ENCODE measurements around the gene MBD3L5. TPM values are rescaled to one million over a fixed set of nuclear protein-coding genes. Genes with fewer than 3 reads are reported as not detected.
"Not testable (repeated sequence)": the region's sequence is repeated elsewhere in the genome, so short reads cannot be mapped to it uniquely, and the experiment has no call there.

MBD3L5 gene
- total RNA-seq, 1 experiment from 2014 or later = not detected

- intact Hi-C loops (cut with micrococcal nuclease; ENCODE audit: unreplicated experiment); H3K27ac ChIP-seq (ENCODE audit: low read length); POLR2A ChIA-PET; DNase-seq (ENCODE audit: low read depth, low spot score); ATAC-seq; BruUV-seq (replicated peaks); H3K36me3 ChIP-seq (ENCODE audit: control insufficient read depth, insufficient read depth, low read length); H3K27me3 ChIP-seq (ENCODE audit: control insufficient read depth, insufficient read depth, low read length); H3K4me1 ChIP-seq (ENCODE audit: control insufficient read depth, insufficient read depth, low read length); in situ Hi-C loops (cut with HindIII; ENCODE audit: low pct_unique_long_range_greater_than_20kb, low sequenced_read_pairs); H3K9me3 ChIP-seq (ENCODE audit: control insufficient read depth, insufficient read depth, low read depth, low read length); H3K4me3 ChIP-seq (ENCODE audit: low read depth in 2 of 2, low read length in 2 of 2); CTCF ChIA-PET: not testable (repeated sequence)
Observed at GRCh38 chr19:7059977-7060376, 29.6 kb downstream of the MBD3L5 start.

- intact Hi-C loops (cut with micrococcal nuclease; ENCODE audit: unreplicated experiment) = no loop called here
- in situ Hi-C loops (cut with HindIII; ENCODE audit: low pct_unique_long_range_greater_than_20kb, low sequenced_read_pairs) = no loop called here
- H3K4me1 ChIP-seq (ENCODE audit: control insufficient read depth, insufficient read depth, low read length) = no peaks in the 10 kb centered on the region
- H3K27ac ChIP-seq (ENCODE audit: low read length) = no peak overlapping the region
- CTCF ChIA-PET = no interaction called here
- DNase-seq (ENCODE audit: low read depth, low spot score) = no peak
- no peak for ATAC-seq
- POLR2A ChIA-PET = no interaction called here
- H3K27me3 ChIP-seq (ENCODE audit: control insufficient read depth, insufficient read depth, low read length) = no peaks in the 10 kb centered on the region
- no peak overlapping the region for H3K4me3 ChIP-seq (ENCODE audit: low read depth in 2 of 2, low read length in 2 of 2)
- no TSS peak for BruUV-seq (replicated peaks)
- no peaks in the 10 kb centered on the region for H3K36me3 ChIP-seq (ENCODE audit: control insufficient read depth, insufficient read depth, low read length)
- H3K9me3 ChIP-seq (ENCODE audit: control insufficient read depth, insufficient read depth, low read depth, low read length) = no peaks in the 10 kb centered on the region
- no peak for TF ChIP-seq POLR2AphosphoS5 (IDR thresholded peaks at IDR 0.05; ENCODE audit: low read depth, low read length)
- TF ChIP-seq REST (IDR thresholded peaks at IDR 0.05; ENCODE audit: insufficient read depth in 1 of 2, low read depth in 2 of 2, low read length in 1 of 2) = no peak
- TF ChIP-seq TCF7L2 (IDR thresholded peaks at IDR 0.05; ENCODE audit: low read depth, low read length) = no peak
- no peak for TF ChIP-seq CTCF (IDR thresholded peaks at IDR 0.05)
Observed at GRCh38 chr19:7063339-7063738, 33.0 kb downstream of the MBD3L5 start.

- BruUV-seq (replicated peaks) = no TSS peak
- TF ChIP-seq REST (IDR thresholded peaks at IDR 0.05; ENCODE audit: insufficient read depth in 1 of 2, low read depth in 2 of 2, low read length in 1 of 2) = no peak
- TF ChIP-seq CTCF (IDR thresholded peaks at IDR 0.05) = no peak
- no peak for TF ChIP-seq SIN3A (IDR thresholded peaks at IDR 0.05; ENCODE audit: borderline replicate concordance, insufficient read depth, low read depth, low read length)
- no peak for TF ChIP-seq POLR2AphosphoS5 (IDR thresholded peaks at IDR 0.05; ENCODE audit: low read depth, low read length)
- TF ChIP-seq TCF7L2 (IDR thresholded peaks at IDR 0.05; ENCODE audit: low read depth, low read length) = no peak
- H3K9me3 ChIP-seq (ENCODE audit: control insufficient read depth, insufficient read depth, low read depth, low read length) = no peaks in the 10 kb centered on the region
- H3K27ac ChIP-seq (ENCODE audit: low read length) = no peak overlapping the region
- ATAC-seq = no peak
- ChIA-PET POLR2A (no interaction called here), CTCF (no interaction called here)
- H3K27me3 ChIP-seq (ENCODE audit: control insufficient read depth, insufficient read depth, low read length) = no peaks in the 10 kb centered on the region
- H3K36me3 ChIP-seq (ENCODE audit: control insufficient read depth, insufficient read depth, low read length) = no peaks in the 10 kb centered on the region
- no peak overlapping the region for H3K4me3 ChIP-seq (ENCODE audit: low read depth in 2 of 2, low read length in 2 of 2)
- no peak for DNase-seq (ENCODE audit: low read depth, low spot score)
- in situ Hi-C loops (cut with HindIII; ENCODE audit: low pct_unique_long_range_greater_than_20kb, low sequenced_read_pairs) (no loop called here), intact Hi-C loops (cut with micrococcal nuclease; ENCODE audit: unreplicated experiment) (no loop called here)
- H3K4me1 ChIP-seq (ENCODE audit: control insufficient read depth, insufficient read depth, low read length) = no peaks in the 10 kb centered on the region
Observed at GRCh38 chr19:7063764-7064418, 33.5 kb downstream of the MBD3L5 start.

Measured in Panc1 (cell line).